Measurements from ENCODE around the gene ADRA1B.

ADRA1B gene

DNA sequence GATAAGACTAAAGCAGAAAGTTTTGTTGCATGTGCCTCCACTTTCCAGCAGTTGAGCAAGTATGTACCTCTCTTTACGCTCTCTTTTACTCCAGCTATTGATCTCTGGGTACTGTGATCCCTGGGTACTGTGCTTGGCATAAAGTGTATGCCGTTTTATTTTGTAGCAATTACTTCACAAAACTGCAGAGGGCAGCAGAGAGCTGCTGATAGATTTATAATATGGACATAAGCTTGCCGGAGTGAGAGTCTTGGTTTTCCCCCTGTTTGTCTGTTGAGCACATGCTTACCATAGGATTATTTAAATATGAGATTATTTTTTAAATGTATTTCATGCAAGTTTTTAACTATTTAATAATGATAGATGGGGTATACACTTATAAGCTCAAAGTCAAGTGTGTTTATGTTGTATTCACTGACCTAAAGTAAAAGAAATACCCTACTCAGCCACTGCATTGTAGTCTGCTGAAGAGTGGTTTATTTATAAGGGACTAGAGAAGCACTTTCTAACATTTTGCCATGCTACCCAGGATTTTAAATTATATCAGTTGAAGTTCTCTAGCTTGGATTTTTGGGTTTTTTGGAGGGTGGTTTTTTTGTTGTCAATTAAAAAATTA lies 105.7 kb downstream of the ADRA1B start:
- DNase-seq, result peak; percentile 65
